ENCODE data around the gene ARID1A.
"Not testable (repeated sequence)": the region's sequence is repeated elsewhere in the genome, so short reads cannot be mapped to it uniquely, and the experiment has no call there.

ARID1A gene

GRCh38 chr1:26717017-26717491 lies 21.2 kb downstream of the ARID1A start:
- TF ChIP-seq CTCF (IDR thresholded peaks at IDR 0.05; ENCODE audit: control extremely low read depth, extremely low read depth, low read depth, missing control alignments): no peak
- ChIA-PET CTCF (interaction anchor here (0.9 to 2.1 kb wide), 2 partner anchors 15 to 18 kb away, joined by 5 read pairs; no protein-coding TSS in a partner anchor), POLR2A (no interaction called here)
- no peak for DNase-seq (ENCODE audit: extremely low spot score)

GRCh38 chr1:26719205-26719604 lies 23.4 kb downstream of the ARID1A start:
- TF ChIP-seq CTCF (IDR thresholded peaks at IDR 0.05; ENCODE audit: control extremely low read depth, extremely low read depth, low read depth, missing control alignments): peak; percentile 1
- no peak for DNase-seq (ENCODE audit: extremely low spot score)
- ChIA-PET POLR2A (no interaction called here), CTCF (no interaction called here)

GRCh38 chr1:26721669-26722355 lies 26.0 kb downstream of the ARID1A start:
- no peak for DNase-seq (ENCODE audit: extremely low spot score)
- ChIA-PET POLR2A (no interaction called here), CTCF (interaction anchor here (1.2 to 1.5 kb wide), 2 partner anchors 45 to 67 kb away, joined by 3 read pairs; no protein-coding TSS in a partner anchor)
- TF ChIP-seq CTCF (IDR thresholded peaks at IDR 0.05; ENCODE audit: control extremely low read depth, extremely low read depth, low read depth, missing control alignments): no peak

- DNase-seq (ENCODE audit: extremely low spot score): peak; percentile 28
- CTCF ChIA-PET: interaction anchor here (1.0 to 2.4 kb wide), 11 partner anchors 8 to 181 kb away, joined by 3 to 14 read pairs (median 4); no protein-coding TSS in a partner anchor
- TF ChIP-seq CTCF (IDR thresholded peaks at IDR 0.05; ENCODE audit: control extremely low read depth, extremely low read depth, low read depth, missing control alignments): no peak
- POLR2A ChIA-PET: no interaction called here
Observed at GRCh38 chr1:26723013-26723991, 27.5 kb downstream of the ARID1A start.

- ChIA-PET CTCF (interaction anchor here (1.0 to 2.4 kb wide), 11 partner anchors 9 to 182 kb away, joined by 3 to 14 read pairs (median 4); no protein-coding TSS in a partner anchor), POLR2A (no interaction called here)
- no peak for DNase-seq (ENCODE audit: extremely low spot score)
- TF ChIP-seq CTCF (IDR thresholded peaks at IDR 0.05; ENCODE audit: control extremely low read depth, extremely low read depth, low read depth, missing control alignments): no peak
Observed at GRCh38 chr1:26724118-26724517, 28.3 kb downstream of the ARID1A start.

- POLR2A ChIA-PET: no interaction called here
- no peak for DNase-seq (ENCODE audit: extremely low spot score)
- no peak for TF ChIP-seq CTCF (IDR thresholded peaks at IDR 0.05; ENCODE audit: control extremely low read depth, extremely low read depth, low read depth, missing control alignments)
- CTCF ChIA-PET: interaction anchor here (1.3 to 2.4 kb wide), 4 partner anchors 19 to 123 kb away, joined by 3 to 14 read pairs (median 6); no protein-coding TSS in a partner anchor
Observed at GRCh38 chr1:26724926-26725325, 29.1 kb downstream of the ARID1A start.

GRCh38 chr1:26725904-26726303 lies 30.1 kb downstream of the ARID1A start:
- ChIA-PET CTCF (interaction anchor here (2.0 to 2.4 kb wide), 2 partner anchors 18 to 25 kb away, joined by 8 to 14 read pairs; no protein-coding TSS in a partner anchor), POLR2A (interaction anchor here (0.9 kb wide), 1 partner anchor 22 kb away, joined by 5 read pairs; no protein-coding TSS in a partner anchor)
- not testable (repeated sequence) for DNase-seq (ENCODE audit: extremely low spot score)

All from GM10248 (cell line).